ENCODE data around the gene OSBPL7.

Gene OSBPL7

GRCh38 chr17:47845716-47846075 is 24.1 kb upstream of the OSBPL7 start:
- Histone ChIP-seq H3K27ac (ENCODE audit: low read depth, low read length) (no peak overlapping the region), H3K9ac (ENCODE audit: low read length) (no peak overlapping the region), H4K8ac (ENCODE audit: low read depth, low read length) (no peak overlapping the region), H3K14ac (ENCODE audit: low read length) (no peak overlapping the region), H3K79me2 (ENCODE audit: control insufficient read depth, insufficient read depth, low read length, poor library complexity) (peaks cover 18% of the 10 kb centered on the region), H4K91ac (ENCODE audit: low read depth, low read length) (peak overlapping the region; percentile 9), H3K4me1 (ENCODE audit: control insufficient read depth in 1 of 2, insufficient read depth in 2 of 2, low read length in 2 of 2) (peaks cover 29 to 31% of the 10 kb centered on the region in 2 experiments), H3K4me3 (ENCODE audit: low read depth, low read length) (no peak overlapping the region), H3K27me3 (ENCODE audit: insufficient read depth, low read length) (no peaks in the 10 kb centered on the region), H3K36me3 (ENCODE audit: control insufficient read depth in 1 of 2, insufficient read depth in 2 of 2, low read length in 2 of 2) (peaks cover 9 to 19% of the 10 kb centered on the region in 2 experiments), H2BK120ac (ENCODE audit: insufficient read depth, low read length, poor library complexity) (no peak overlapping the region), H2AFZ (ENCODE audit: insufficient read depth, low read length, poor library complexity) (no peak overlapping the region), H3K9me3 (ENCODE audit: insufficient read depth, low read depth, low read length) (no peaks in the 10 kb centered on the region), H3K79me1 (ENCODE audit: low read length) (peaks cover 24% of the 10 kb centered on the region), H4K12ac (ENCODE audit: low read depth, low read length) (no peak overlapping the region), H2BK5ac (ENCODE audit: low read depth, low read length, poor library complexity) (no peak overlapping the region), H2BK12ac (ENCODE audit: low read length) (no peak overlapping the region), H3K18ac (ENCODE audit: low read length) (no peak overlapping the region), H3K23ac (ENCODE audit: low read length) (no peak overlapping the region), H3K4me2 (ENCODE audit: low read length) (no peak overlapping the region), H3K4ac (ENCODE audit: low read depth, low read length) (no peak overlapping the region), H2AK5ac (ENCODE audit: low read length) (no peak overlapping the region)
- no CpG with 5 or more reads among the region's 3 CpGs for WGBS (ENCODE audit: extremely low coverage, insufficient coverage, insufficient read length)
- DNase-seq = no peak

GRCh38 chr17:47844814-47845715 is 23.5 kb upstream of the OSBPL7 start:
- peaks cover 30 to 31% of the 10 kb centered on the region in 2 experiments for H3K4me1 ChIP-seq (ENCODE audit: control insufficient read depth in 1 of 2, insufficient read depth in 2 of 2, low read length in 2 of 2)
- H3K18ac ChIP-seq (ENCODE audit: low read length) = no peak overlapping the region
- H3K36me3 ChIP-seq (ENCODE audit: control insufficient read depth in 1 of 2, insufficient read depth in 2 of 2, low read length in 2 of 2) = peaks cover 7 to 19% of the 10 kb centered on the region in 2 experiments
- H3K4me3 ChIP-seq (ENCODE audit: low read depth, low read length) = no peak overlapping the region
- no peak overlapping the region for H2AFZ ChIP-seq (ENCODE audit: insufficient read depth, low read length, poor library complexity)
- no peak overlapping the region for H4K8ac ChIP-seq (ENCODE audit: low read depth, low read length)
- H3K79me2 ChIP-seq (ENCODE audit: control insufficient read depth, insufficient read depth, low read length, poor library complexity) = peaks cover 15% of the 10 kb centered on the region
- H4K91ac ChIP-seq (ENCODE audit: low read depth, low read length) = peak overlapping the region; percentile 30
- H2BK120ac ChIP-seq (ENCODE audit: insufficient read depth, low read length, poor library complexity) = no peak overlapping the region
- DNase-seq = peak in 1 of 2 donors; percentile 33
- H3K9me3 ChIP-seq (ENCODE audit: insufficient read depth, low read depth, low read length) = no peaks in the 10 kb centered on the region
- H2BK12ac ChIP-seq (ENCODE audit: low read length) = no peak overlapping the region
- H3K4me2 ChIP-seq (ENCODE audit: low read length) = no peak overlapping the region
- H4K12ac ChIP-seq (ENCODE audit: low read depth, low read length) = no peak overlapping the region
- H3K27me3 ChIP-seq (ENCODE audit: insufficient read depth, low read length) = no peaks in the 10 kb centered on the region
- H3K79me1 ChIP-seq (ENCODE audit: low read length) = peaks cover 20% of the 10 kb centered on the region
- peak overlapping the region; percentile 57 for H2AK5ac ChIP-seq (ENCODE audit: low read length)
- H3K9ac ChIP-seq (ENCODE audit: low read length) = peak overlapping the region; percentile 5
- no peak overlapping the region for H3K14ac ChIP-seq (ENCODE audit: low read length)
- H2BK5ac ChIP-seq (ENCODE audit: low read depth, low read length, poor library complexity) = no peak overlapping the region
- H3K4ac ChIP-seq (ENCODE audit: low read depth, low read length) = no peak overlapping the region
- no CpG with 5 or more reads among the region's 4 CpGs for WGBS (ENCODE audit: extremely low coverage, insufficient coverage, insufficient read length)
- no peak overlapping the region for H3K23ac ChIP-seq (ENCODE audit: low read length)
- H3K27ac ChIP-seq (ENCODE audit: low read depth, low read length) = peak overlapping the region; percentile 18

- Histone ChIP-seq H4K8ac (ENCODE audit: low read depth, low read length) (no peak overlapping the region), H3K27ac (ENCODE audit: low read depth, low read length) (peak overlapping the region; percentile 22), H3K23ac (ENCODE audit: low read length) (no peak overlapping the region), H3K18ac (ENCODE audit: low read length) (no peak overlapping the region), H3K36me3 (ENCODE audit: control insufficient read depth in 1 of 2, insufficient read depth in 2 of 2, low read length in 2 of 2) (peaks cover 5 to 22% of the 10 kb centered on the region in 2 experiments), H3K14ac (ENCODE audit: low read length) (no peak overlapping the region), H2BK12ac (ENCODE audit: low read length) (no peak overlapping the region), H3K79me1 (ENCODE audit: low read length) (peaks cover 17% of the 10 kb centered on the region), H4K91ac (ENCODE audit: low read depth, low read length) (no peak overlapping the region), H3K9me3 (ENCODE audit: insufficient read depth, low read depth, low read length) (no peaks in the 10 kb centered on the region), H3K79me2 (ENCODE audit: control insufficient read depth, insufficient read depth, low read length, poor library complexity) (peaks cover 13% of the 10 kb centered on the region), H3K27me3 (ENCODE audit: insufficient read depth, low read length) (no peaks in the 10 kb centered on the region), H3K4me3 (ENCODE audit: low read depth, low read length) (no peak overlapping the region), H3K4me2 (ENCODE audit: low read length) (no peak overlapping the region), H2BK120ac (ENCODE audit: insufficient read depth, low read length, poor library complexity) (no peak overlapping the region), H4K12ac (ENCODE audit: low read depth, low read length) (no peak overlapping the region), H3K4ac (ENCODE audit: low read depth, low read length) (no peak overlapping the region), H2AK5ac (ENCODE audit: low read length) (no peak overlapping the region), H2BK5ac (ENCODE audit: low read depth, low read length, poor library complexity) (no peak overlapping the region), H3K4me1 (ENCODE audit: control insufficient read depth in 1 of 2, insufficient read depth in 2 of 2, low read length in 2 of 2) (peaks cover 29 to 33% of the 10 kb centered on the region in 2 experiments), H3K9ac (ENCODE audit: low read length) (no peak overlapping the region), H2AFZ (ENCODE audit: insufficient read depth, low read length, poor library complexity) (no peak overlapping the region)
- WGBS (ENCODE audit: extremely low coverage, insufficient coverage, insufficient read length) = no CpG with 5 or more reads among the region's 5 CpGs
- DNase-seq = peak; percentile 86 to 91
Measured at GRCh38 chr17:47844227-47844626, 22.6 kb upstream of the OSBPL7 start.

- WGBS (ENCODE audit: extremely low coverage, insufficient coverage, insufficient read length) = no CpG with 5 or more reads among the region's 6 CpGs
Measured at GRCh38 chr17:47843391-47843730, 21.8 kb upstream of the OSBPL7 start.

More at GRCh38 chr17:47843391-47843730, 21.8 kb upstream of the OSBPL7 start:
- no peak overlapping the region for H3K4me3 ChIP-seq (ENCODE audit: low read depth, low read length)
- H4K91ac ChIP-seq (ENCODE audit: low read depth, low read length) = peak overlapping the region; percentile 33
- no peak overlapping the region for H2BK120ac ChIP-seq (ENCODE audit: insufficient read depth, low read length, poor library complexity)
- H2BK12ac ChIP-seq (ENCODE audit: low read length) = no peak overlapping the region
- H3K79me2 ChIP-seq (ENCODE audit: control insufficient read depth, insufficient read depth, low read length, poor library complexity) = peaks cover 11% of the 10 kb centered on the region
- H4K8ac ChIP-seq (ENCODE audit: low read depth, low read length) = no peak overlapping the region
- H3K4me2 ChIP-seq (ENCODE audit: low read length) = no peak overlapping the region
- peak overlapping the region; percentile 46 for H3K27ac ChIP-seq (ENCODE audit: low read depth, low read length)
- no peak overlapping the region for H3K9ac ChIP-seq (ENCODE audit: low read length)
- H2BK5ac ChIP-seq (ENCODE audit: low read depth, low read length, poor library complexity) = peak overlapping the region; percentile 47
- no peak overlapping the region for H3K4ac ChIP-seq (ENCODE audit: low read depth, low read length)
- no peak overlapping the region for H3K14ac ChIP-seq (ENCODE audit: low read length)
- peaks cover 17% of the 10 kb centered on the region for H3K79me1 ChIP-seq (ENCODE audit: low read length)
- no peaks in the 10 kb centered on the region for H3K9me3 ChIP-seq (ENCODE audit: insufficient read depth, low read depth, low read length)
- H4K12ac ChIP-seq (ENCODE audit: low read depth, low read length) = no peak overlapping the region
- DNase-seq = no peak
- no peak overlapping the region for H3K18ac ChIP-seq (ENCODE audit: low read length)
- H2AFZ ChIP-seq (ENCODE audit: insufficient read depth, low read length, poor library complexity) = no peak overlapping the region
- no peak overlapping the region for H2AK5ac ChIP-seq (ENCODE audit: low read length)
- H3K27me3 ChIP-seq (ENCODE audit: insufficient read depth, low read length) = no peaks in the 10 kb centered on the region
- H3K4me1 ChIP-seq (ENCODE audit: control insufficient read depth in 1 of 2, insufficient read depth in 2 of 2, low read length in 2 of 2) = peaks cover 29 to 33% of the 10 kb centered on the region in 2 experiments
- peaks cover 9 to 24% of the 10 kb centered on the region in 2 experiments for H3K36me3 ChIP-seq (ENCODE audit: control insufficient read depth in 1 of 2, insufficient read depth in 2 of 2, low read length in 2 of 2)
- H3K23ac ChIP-seq (ENCODE audit: low read length) = no peak overlapping the region
